GM20431 (cell line): ENCODE measurements around the gene OSBPL8.
"Not testable (repeated sequence)": the region's sequence is repeated elsewhere in the genome, so short reads cannot be mapped to it uniquely, and the experiment has no call there.

Experiments
- in situ Hi-C: fragments of 300-500 bp; cut with MseI, MboI; formaldehyde crosslinking; loops from one replicate; pipeline ENCODE4 v1.15.0; 2020; ENCODE audit warnings: low sequenced_read_pairs; ENCODE audit not compliant: unreplicated experiment

Gene OSBPL8

DNA sequence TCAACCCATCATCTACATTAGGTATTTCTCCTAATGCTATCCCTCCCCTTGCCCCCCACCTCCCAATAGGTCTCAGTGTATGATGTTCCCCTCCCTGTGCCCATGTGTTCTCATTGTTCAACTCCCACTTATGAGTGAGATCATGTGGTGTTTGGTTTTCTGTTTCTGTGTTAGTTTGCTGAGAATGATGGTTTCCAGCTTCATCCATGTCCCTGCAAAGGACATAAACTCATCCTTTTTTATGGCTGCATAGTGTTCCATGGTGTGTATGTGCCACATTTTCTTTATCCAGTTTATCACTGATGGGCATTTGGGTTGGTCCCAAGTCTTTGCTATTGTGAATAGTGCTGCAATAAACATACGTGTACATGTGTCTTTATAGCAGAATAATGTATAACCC, 182.7 kb downstream of the OSBPL8 start:
- in situ Hi-C loops: not testable (repeated sequence)

DNA sequence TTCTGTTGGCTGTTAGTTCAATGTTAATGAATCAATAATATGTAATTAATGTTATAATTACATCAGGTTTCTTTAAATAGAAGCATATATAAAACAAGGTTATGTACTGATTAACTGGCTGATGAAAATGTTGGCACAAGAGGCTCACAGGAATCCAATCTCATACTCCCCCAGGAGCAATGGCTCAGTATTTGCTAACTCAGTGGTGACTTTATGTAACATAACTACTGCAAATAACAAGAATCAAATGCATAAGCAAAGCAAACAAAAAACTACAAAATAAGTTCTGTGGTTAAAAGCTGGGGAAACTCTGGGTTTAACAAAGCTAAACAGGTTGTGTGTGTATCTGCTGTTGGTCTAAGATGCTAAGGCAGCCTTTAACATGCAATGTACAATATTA, 183.6 kb downstream of the OSBPL8 start:
- in situ Hi-C loops: no loop called here

DNA sequence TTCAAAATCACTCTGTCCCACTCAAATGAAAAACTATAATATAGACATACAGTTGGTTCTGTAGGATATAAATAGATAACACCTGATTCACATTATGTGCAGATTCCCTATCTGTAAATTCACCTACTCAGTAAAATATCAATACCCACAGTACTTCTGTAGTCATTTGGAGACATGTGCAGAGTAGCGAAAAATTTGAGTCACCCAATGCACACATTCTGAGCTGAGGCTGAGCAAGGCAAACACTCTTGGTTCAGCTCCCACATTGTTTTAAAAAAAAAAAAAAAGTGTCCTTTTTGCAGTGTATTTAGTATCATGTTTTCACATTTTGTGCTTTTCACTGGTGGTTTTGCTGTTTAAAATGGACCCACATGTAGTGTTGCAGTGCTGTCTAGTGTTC, 184.1 kb downstream of the OSBPL8 start:
- in situ Hi-C loops: no loop called here

DNA sequence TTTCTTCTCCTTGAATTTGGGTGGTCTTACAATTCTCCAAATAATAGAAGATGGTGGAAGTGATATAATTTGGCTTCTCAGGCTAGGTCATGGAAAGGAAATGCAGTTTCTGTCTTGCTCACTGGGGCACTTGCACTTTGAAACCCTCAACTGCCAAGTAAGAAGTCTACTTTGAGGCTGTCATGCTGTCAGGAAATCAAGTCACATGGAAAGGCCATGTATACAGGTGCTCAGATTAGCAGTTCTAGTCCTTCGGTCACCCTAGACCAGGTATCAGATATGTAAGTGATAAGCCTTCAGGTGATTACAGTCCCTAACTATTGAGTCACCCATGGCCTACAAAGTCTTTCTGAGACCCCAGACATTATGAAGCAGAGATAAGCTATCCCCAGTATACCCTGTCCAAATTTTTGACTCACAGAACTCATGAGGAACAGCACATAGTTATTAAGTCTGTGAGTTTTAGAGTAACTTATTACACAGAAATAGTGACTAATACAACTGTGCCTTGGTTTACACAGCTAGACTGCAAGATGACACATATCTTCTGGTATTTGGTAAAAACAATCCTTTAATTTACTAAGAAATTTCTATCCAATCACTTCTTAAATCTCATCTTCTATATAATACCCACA, 185.1 kb downstream of the OSBPL8 start:
- in situ Hi-C loops: no loop called here

DNA sequence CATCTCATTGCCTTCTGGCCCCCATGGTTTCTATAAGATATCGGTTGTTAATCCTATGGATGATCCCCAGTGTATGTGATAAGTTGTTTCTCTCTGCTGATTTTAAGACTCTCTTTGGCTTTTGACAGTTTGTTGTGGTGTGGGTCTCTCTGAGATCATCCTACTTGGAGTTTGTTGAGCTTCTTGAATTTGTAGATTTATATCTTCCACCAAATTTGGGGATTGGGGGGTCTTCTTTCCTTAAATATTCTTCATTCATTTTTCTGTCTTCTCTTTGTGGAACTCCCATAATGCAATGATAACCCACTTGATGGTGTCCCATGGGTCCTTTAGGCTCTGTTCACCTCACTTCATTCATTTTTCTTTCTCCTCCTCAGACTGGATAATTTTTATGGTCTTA, 191.3 kb downstream of the OSBPL8 start:
- in situ Hi-C loops: no loop called here

DNA sequence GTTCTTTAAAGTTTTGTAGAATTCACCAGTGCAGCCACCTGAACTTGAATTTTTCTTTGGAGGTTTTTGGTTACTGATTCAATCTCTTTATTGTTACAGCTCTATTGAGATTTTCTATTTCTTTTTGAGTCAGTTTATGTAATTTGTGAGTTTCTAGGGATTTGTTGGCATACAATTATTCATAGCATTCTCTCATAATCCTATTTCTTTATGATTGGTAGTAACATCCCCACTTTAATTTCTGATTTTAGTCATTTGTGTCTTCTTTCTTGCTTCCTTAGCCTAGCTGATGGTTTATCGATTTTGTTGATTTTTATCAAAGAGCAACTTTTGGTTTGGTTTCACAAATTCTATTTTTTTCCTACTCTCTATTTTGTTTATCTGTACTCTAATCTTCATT, 193.4 kb downstream of the OSBPL8 start:
- in situ Hi-C loops: no loop called here

DNA sequence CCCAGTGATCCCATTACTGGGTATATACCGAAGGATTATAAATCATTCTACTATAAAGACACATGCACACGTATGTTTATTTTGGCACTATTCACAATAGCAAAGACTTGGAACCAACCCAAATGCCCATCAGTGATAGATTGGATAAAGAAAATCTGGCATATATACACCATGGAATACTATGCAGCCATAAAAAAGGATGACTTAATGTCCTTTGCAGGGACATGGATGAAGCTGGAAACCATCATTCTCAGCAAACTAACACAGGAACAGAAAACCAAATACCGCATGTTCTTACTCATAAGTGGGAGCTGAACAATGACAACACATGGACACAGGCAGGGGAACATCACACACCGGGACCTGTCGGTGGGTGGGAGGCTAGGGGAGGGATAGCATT, 195.4 kb downstream of the OSBPL8 start:
- in situ Hi-C loops: not testable (repeated sequence)

DNA sequence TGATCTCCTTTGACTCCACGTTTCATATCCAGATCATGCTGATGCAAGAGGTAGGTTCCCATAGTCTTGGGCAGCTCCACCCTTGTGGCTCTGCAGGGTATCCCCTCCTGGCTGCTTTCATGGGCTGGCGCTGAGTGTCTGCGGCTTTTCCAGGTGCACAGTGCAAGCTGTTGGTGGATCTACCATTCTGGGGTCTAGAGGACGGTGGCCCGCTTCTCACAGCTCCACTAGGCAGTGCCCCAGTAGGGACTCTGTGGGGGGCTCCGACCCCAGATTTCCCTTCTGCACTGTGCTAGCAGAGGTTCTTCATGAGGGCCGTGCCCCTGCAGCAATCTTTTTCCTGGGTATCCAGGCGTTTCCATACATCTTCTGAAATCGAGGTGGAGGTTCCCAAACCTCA, 199.3 kb downstream of the OSBPL8 start:
- in situ Hi-C loops: no loop called here

DNA sequence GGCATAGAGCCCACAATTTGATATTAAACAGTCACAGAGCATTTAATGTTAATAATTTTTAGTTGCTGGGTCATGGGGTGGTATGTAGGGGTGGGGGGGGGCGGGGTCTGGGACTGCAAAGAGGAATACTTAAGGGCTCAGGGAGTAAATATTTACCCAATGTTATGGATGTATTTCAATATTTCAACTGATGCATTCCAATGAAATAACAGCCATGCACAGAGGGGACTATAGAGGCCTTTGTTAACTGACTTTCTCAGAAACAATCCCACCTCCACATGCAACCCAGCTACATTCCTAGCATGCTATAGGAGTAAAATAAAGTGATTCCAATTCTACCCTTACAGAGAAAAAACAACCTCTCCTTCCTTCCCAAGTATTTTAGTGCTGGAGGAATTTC, 203.5 kb downstream of the OSBPL8 start:
- in situ Hi-C loops: no loop called here

DNA sequence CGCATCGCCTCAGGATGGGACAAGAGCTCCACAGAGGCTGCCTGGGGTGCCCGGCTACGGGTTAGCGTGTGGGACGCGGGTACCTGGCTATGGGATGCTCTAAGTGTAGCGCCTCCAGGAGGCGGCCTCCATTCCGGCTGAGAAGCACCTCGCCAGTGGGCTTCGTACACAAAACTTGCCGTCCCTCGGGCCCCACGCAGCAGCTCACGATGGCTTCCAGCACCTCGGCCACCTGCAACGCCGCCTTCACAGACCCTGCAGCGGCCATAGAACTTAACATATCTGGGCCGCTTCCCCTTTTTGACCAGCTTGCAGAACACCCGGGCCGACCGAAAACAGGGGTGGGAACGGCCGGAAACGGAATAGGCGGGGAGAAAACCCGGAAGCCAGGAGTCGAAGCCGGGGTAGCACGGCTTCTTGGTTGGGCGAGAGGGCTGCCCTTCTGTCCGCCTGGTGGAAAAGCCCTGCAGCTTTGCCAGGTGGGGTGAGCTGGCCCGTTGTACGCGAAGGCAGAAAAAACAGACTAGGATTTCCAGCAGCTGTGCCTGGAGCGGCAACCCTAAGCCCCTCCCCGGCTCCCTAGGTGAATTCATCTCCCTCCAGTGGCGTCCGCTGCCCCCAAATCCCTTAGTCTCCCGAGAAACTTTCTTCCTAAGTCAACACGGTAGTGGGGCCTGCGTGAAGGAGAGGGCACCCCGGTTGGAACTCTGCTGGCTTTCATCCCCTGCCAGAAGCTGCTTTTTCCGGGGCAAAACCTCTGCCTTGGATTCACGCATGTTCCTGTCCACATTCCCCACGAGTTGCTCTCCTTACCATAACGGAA, 211.3 kb downstream of the OSBPL8 start, which contains the start of gene BBS10:
Gene BBS10 (minus strand): TSS at position 337 of the 823 bp plus-strand sequence. CDS start 57 bp downstream, at position 280.
- in situ Hi-C loops: no loop called here

DNA sequence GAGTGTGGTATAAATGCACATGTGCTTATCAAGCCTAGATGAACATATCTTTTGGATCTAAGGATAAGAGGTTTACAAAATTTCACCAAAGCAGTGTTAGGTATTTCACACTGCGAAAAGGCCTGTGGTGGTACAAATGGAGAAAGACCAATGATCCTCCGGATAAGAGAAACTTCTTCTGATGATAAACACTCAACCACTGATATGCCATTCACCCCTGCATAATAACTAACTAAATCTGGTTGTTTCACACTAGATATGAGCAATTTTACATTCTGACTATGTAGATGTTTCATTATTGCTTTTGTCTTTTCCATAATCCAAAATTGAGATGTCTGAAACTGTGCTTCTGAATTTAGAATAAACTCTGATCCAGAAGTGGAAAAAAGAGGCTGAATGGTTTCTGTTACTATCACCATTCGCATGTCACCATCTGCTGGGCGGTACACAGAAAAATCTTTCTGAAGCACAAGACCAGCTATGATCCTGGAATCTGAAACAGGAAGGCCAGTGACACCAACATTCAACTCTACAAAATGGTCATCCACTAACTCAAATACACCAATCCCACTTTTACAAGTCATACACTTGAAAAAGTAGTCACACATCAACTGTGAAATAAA, 212.7 kb downstream of the OSBPL8 start:
- in situ Hi-C loops: no loop called here

DNA sequence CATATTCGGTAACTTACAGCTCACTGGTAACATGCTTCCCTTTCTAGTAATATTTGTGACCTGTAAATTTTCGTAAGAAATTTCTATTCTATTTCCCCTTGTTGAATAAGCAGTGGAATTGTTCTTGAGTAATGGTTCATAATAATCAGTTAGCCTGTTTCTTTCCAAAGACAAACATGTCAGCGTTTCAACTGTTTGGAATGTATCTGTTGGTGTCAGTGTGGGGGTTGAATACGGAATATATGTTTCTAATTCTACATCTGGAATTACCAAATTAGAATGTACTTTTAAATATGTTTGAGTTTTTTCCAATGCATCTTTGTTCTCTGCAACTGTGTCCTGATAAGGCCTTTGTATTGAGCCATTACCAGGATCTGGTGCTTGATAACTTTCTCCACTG, 213.3 kb downstream of the OSBPL8 start:
- in situ Hi-C loops: no loop called here

DNA sequence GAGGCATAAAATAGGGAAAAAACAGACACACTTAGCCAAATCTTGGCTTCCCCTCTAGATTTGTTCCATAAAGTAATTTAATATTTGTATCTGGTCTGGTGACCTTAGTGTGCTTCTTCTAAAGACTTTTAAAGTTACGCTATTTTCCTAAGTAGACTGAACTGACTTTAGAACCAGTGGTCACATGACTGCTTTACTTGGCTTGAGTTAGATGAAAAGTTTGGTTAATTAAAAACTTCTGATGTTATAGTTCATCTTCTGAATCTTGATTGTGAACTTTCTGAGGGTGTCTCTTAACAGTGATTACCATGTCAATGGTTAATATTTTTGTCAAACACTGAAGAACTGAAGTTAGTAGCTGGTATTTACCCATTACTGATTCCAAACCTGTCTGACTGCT, 214.0 kb downstream of the OSBPL8 start:
- in situ Hi-C loops: no loop called here

DNA sequence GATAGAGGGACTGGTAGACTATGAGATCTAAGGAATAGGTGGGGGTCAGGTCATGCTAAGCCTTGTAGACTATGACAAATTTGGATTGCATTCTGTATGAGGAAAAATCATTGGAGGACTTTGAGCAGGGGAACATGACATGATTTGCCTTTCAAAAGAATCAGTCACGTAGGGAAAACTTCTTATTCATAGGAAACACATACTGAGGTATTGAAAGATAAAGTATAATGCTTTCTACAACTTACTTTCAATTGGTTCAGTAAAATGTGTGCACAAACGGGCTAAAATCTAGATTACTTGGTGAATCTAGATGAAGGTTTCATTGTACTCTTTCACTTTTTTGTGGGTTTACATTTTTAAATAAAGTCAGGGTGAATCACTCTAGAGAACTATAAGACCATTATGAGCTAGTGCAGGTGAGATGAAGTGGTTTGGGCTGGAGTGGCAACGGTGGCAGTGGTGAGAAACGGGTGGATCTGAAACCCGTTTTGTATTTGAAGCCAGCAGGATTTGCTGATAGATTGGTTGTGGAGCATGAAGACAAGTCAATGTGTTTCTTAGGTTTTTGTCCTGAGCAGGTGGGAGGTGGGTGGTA, 218.0 kb downstream of the OSBPL8 start:
- in situ Hi-C loops: no loop called here

DNA sequence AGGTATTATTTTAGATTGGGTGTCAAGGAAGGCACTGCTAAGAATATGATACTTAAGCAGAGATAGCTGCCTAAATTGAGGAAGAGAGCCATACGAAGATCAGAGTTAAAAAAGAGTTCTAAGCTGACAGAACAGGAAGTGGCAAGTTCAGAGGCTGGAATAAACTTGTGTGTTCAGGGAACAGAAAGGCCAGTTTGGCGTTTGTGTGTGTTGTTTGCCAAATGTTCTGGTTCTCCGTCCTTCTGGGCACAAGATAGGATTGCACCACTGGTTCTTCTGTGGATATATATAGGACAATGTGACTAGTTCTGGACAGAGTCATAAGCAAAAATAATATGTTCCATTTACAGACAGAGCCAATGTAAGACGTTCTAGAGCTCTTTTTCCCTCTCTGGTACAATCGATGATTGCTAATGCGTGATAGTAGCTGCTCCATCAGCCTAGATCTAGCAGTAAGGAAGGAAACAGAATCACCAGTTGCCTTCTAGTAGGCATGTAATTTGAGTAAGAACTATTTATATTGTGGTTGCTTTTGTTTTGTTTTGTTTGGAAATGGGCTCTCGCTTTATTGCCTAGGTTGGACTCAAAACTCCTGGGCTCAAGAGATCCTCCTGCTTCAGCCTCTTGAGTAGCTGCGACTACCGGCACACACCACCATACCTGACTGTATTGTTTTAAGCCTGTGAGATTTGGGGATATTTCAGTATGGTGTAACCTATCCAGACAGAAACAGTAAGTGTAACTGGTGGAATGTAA, 218.7 kb downstream of the OSBPL8 start:
- in situ Hi-C loops: no loop called here

DNA sequence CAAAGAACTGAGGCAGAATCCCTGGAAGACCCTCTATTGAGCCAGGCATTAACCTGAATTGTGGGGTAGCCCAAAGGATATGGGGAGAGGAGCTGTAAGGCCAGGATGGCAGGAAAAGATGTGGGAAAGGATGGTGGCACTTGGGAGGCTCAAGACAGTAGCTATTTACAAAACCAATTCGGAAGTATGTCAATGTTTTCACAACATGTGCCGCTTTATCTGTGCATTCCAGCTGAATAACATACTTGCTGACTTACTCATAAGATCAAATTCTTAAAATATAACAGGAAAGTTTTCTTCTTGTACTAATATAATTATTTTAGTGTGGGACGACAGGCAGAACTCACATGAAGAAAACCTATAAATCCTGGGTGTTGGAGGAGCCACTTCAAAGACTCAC, 222.0 kb downstream of the OSBPL8 start:
- in situ Hi-C loops: no loop called here

DNA sequence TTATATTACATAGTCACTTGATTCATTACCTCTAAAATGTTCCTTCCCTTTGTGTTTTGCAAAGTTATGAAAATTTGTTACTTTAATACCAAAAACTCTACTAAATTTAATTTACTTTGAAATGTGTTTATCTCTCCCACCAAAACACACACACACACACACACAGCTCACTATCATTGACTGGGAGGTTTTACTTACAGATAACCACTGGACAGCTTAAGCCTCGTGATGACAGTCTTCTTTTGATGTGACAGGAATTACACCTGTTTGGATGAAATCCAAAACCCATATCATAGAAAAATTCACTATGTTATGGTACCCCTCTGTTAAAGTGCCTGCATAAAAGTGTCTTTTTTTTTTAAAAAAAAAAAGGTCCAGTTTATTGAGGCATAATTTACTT, 227.0 kb downstream of the OSBPL8 start:
- in situ Hi-C loops: no loop called here

DNA sequence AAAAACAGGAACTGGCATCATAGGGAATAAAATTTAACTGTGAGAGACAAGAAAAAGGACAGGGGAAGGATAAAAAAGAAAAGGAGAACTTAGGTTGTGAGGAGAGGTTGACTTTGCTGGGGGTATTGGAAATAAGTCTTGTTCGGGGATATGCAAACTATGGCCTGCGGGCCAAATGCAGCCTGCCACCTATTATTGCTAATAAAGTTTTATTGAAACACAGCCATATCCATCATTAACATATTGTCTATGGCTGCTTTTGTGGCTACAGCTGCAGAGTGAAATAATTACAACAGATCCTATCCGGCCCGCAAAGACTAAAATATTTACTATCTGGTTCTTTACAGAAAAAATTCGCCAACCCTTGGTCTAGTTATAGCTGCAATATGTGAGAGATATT, 230.0 kb downstream of the OSBPL8 start:
- in situ Hi-C loops: no loop called here

DNA sequence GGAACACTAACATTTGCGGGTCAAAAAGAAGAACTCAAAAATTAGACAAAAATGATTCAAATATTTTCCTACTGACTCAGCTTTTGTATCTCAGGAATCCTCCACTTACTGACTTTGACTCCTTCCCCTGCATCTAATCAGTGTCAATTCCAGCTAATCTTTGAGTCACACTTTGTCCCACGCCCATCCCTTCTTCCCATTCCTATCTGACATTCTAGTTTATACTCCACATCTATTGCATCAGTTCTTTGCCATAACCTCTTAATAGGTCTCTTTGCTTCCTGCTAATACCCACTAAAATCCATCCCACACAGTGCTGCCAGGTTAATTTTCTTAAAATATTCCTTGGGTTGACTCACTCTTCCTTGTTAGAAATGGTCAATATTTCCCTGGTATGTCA, 230.4 kb downstream of the OSBPL8 start:
- in situ Hi-C loops: no loop called here

DNA sequence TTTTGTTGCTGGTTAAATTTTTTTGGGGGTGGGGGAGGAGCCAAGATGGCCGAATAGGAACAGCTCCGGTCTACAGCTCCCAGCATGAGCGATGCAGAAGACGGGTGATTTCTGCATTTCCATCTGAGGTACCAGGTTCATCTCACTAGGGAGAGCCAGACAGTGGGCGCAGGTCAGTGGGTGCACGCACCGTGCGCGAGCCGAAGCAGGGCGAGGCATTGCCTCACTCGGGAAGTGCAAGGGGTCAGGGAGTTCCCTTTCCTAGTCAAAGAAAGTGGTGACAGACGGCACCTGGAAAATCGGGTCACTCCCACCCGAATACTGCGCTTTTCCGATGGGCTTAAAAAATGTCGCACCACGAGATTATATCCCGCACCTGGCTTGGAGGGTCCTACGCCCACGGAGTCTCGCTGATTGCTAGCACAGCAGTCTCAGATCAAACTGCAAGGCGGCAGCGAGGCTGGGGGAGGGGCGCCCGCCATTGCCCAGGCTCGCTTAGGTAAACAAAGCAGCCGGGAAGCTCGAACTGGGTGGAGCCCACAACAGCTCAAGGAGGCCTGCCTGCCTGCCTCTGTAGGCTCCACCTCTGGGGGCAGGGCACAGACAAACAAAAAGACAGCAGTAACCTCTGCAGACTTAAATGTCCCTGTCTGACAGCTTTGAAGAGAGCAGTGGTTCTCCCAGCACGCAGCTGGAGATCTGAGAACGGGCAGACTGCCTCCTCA, 239.8 kb downstream of the OSBPL8 start:
- in situ Hi-C loops: not testable (repeated sequence)
